Stimulated activated CD8-positive, alpha-beta memory T cell treated with anti-CD3 and anti-CD28 coated beads, Interleukin-15, amount 100 ng/mL, for 48 hours (primary cell): ENCODE data around the gene TULP4.
"Not testable (repeated sequence)": the region's sequence is repeated elsewhere in the genome, so short reads cannot be mapped to it uniquely, and the experiment has no call there.

Experiments used
- DNase-seq, 2 donors: peaks; one replicate each; pipeline ENCODE4 v3.0.0-alpha.2; 2020; ENCODE audit warnings: low read depth in 2 of 2

Gene TULP4

DNA sequence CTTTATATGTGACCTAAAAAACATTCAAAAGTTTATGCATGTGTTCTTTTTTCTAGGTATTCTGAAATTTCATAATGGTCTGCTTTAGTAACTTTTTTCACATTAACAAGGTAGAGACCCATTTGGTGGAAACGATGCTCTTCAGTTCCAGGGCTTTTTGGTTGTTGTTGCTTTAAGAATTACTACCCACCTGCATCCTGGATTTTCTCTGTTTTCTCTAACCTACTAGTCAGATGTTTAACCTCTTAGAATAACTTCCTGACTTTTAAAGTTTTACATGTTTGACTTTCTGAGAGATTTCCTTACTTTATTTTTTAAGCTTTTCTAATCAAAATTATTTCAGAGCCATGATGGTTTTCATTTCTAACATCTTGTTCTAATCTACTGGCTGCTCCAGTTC, 14.9 kb downstream of the TULP4 start:
- DNase-seq: no peak

GRCh38 chr6:158328952-158329351, 16.7 kb downstream of the TULP4 start:
- DNase-seq: no peak

DNA sequence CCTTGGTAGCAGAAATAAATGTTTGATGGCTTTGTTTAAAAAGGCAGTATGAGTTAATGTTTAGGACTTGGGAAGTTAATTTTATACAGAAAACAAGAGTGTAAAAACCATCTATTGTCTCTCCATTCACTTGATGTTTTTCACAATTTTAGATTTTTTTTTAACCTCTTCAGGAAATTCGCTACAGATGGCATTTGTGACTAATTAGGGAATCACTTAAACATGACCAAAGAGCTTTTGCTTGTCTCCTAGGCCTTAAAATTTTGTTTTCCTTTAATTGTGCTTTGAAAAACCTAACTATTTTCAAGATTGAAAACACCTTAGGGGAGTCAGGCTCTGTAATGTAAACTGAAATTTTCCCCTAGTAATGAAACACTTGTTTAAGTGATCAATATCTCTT, 17.3 kb downstream of the TULP4 start:
- DNase-seq: no peak

DNA sequence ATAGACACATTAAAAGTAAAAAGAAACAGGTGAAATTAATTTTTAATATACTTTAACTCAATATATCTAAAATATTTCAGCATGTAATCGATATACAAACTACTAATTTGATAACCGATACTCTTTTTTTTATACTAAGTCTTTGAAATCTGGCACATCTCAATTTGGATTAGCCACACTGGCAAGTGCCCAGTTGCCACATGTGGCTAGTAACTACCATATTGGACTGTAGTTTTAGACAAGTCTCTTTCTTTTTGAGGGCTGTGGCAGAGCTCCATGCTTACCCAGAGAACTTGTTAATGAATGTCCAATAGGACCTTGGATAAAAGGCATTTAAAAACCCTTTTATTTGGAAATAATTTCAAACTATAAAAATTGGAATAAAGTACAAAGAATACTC, 17.8 kb downstream of the TULP4 start:
- no peak for DNase-seq

GRCh38 chr6:158332237-158332636, 20.0 kb downstream of the TULP4 start:
- no peak for DNase-seq

GRCh38 chr6:158333094-158333493, 20.8 kb downstream of the TULP4 start:
- DNase-seq: no peak

DNA sequence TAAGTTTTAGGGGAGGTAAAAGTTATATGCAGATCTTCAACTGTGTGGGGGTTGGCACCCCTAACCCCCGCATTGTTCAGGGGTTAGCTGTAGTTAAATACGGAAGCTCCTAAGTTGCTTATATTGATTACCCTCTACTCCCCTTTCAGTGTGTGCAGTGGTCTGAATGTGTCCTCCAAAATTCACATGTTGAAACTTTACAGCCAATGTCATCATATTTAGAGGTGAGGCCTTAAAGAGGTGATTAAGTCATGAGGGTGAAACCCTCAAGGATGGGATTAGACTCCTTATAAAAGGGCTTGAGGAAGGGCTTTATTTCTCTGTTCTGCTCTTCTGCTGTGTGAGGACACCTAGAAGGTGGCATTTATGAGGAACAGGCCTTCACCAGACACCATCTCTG, 22.3 kb downstream of the TULP4 start:
- no peak for DNase-seq

DNA sequence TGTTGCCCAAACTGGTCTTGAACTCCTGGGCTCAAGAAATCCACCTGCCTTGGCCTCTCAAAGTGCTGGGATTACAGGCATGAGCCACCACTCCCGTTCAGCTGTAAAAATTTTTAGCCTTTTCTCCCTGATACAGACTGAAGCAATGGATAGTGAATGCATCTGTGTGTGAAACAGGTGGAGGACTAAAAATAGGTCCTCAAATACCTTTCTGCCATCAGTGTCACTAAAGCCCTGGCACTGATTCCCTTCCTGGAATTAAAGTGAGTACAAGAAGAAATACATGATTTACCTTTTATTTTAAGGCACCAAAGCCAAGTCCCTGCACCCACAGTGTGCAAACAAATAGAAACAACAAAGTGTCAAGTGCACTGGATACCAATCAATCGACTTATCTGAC, 25.1 kb downstream of the TULP4 start:
- DNase-seq: no peak

GRCh38 chr6:158338311-158339112, 26.2 kb downstream of the TULP4 start:
- no peak for DNase-seq

DNA sequence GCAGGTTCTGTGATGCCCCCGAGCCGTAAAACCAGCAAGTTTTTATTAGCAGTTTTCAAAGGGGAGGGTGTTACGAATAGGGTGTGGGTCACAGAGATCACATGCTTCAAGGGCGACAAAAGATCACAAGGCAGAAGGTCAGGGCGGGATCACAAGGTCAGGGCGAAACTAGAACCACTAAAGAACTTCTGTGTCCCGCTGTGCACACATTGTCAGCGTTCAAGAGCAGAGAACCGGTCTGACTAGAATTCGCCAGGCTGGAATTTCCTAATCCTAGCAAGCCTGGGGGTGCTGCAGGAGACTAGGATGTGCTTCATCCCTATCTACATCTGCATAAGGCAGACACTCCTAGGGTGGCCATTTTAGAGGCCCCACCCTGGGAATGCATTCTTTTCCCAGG, 26.9 kb downstream of the TULP4 start:
- DNase-seq: not testable (repeated sequence)

DNA sequence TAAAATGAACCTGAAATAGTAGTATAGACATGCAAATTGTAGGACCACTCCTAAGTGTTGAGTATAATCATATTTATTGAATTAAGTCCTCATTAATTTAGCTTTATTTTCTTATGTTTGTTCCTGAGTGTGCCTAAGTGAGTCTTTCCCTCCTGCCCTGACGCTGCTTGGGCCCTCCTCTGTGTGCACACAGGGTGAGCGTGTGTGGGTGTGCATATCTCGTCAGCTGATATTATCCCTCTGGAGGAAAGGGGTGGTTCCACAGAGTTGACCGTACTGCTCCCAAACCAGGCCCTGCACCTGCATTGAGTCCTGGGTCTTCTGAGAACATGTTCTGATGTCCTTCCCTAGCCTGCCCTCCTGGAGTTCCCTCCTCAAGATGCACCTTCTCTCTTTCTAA, 28.0 kb downstream of the TULP4 start:
- DNase-seq: no peak

DNA sequence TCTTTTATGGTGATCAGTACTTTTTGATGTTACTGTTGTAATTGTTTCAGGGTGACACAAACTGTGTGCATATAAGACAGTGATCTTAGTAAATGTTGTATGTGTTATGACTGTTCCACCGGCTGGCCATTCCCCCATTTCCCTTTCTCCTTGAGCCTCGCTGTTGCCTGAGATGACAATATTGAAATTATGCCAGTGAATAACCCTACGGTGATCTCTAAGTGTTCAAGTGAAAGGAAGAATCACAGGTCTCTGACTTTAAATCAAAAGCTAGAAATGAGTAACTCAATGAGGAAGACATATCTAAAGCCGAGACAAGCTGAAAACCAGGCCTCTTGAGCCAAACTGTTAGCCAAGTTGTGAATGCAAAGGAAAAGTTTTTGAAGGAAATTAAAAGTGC, 32.3 kb downstream of the TULP4 start:
- peak in 1 of 2 donors; percentile 13 for DNase-seq

GRCh38 chr6:158345444-158345843, 33.2 kb downstream of the TULP4 start:
- DNase-seq: not testable (repeated sequence)

- DNase-seq: no peak
These were observed 35.1 kb downstream of the TULP4 start for GRCh38 chr6:158347335-158347734.

GRCh38 chr6:158348737-158349504, 36.7 kb downstream of the TULP4 start:
- DNase-seq: not testable (repeated sequence)

DNA sequence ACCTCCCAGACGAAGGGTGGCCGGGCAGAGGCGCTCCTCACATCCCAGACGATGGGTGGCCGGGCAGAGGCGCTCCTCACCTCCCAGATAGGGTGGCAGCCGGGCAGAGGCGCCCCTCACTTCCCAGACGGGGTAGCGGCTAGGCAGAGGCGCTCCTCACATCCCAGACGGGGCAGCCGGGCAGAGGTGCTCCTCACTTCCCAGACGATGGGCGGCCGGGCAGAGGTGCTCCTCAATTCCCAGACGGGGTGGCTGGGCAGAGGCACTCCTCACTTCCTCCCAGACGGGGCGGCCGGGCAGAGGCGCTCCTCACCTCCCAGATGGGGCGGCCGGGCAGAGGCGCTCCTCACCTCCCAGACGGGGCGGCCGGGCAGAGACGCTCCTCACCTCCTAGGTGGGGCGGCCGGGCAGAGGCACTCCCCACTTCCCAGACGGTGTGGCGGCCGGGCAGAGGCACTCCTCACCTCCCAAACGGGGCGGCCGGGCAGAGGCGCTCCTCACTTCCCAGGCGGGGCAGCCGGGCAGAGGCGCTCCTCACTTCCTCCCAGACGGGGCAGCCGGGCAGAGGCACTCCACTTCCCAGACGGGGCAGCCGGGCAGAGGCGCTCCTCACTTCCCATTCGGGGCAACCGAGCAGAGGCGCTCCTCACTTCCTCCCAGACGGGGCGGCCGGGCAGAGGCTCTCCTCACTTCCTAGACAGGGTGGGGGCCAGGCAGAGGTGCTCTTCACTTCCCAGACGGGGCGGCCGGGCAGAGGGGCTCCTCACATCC, 37.4 kb downstream of the TULP4 start:
- DNase-seq: not testable (repeated sequence)

- DNase-seq: not testable (repeated sequence)
These were observed 38.5 kb downstream of the TULP4 start for GRCh38 chr6:158350731-158351130.

DNA sequence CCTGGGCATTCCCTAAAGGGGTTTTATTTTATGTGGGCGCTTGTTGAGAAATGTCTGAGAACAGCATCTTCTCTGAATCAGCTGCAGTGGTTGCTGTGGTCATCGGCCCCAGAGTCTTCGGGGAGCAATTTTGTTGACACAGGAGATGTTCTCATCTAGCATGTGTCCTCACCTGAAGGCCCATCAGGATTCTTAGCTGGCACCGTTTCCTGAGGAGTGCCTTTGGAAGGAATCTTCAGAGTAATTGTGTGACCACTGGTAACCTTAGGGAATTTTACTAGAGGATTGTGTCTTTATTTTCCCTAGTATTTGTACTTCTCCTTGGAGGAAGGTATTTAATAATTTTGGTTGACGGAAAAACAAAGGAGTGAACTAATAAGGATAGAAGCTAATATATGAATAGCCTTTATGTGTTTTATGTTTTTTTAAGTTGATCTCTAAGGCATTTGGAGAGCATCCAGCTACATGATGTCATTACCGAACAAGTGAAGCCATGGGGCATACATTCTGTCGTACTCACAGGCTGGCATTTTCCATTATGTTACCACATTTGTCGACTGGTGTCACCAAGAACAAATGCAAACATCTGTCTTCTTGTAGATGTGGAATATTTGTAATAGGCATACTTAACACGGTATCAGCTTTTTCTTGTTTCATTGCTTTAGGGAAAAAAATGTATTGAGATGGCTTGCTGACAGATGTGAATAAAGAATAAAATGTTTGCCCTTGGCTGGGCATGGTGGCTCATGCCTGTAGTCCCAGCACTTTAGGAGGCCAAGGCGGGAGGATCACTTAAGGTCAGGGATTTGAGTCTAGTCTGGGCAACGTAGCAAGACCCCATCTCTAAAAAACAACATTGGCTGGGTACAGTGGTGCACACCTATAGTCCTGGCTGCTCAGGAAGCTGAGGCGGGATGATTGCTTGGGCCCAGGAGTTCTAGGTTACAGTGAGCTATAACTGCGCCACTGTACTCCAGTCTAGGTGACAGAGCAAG, 41.9 kb downstream of the TULP4 start:
- no peak for DNase-seq

GRCh38 chr6:158356586-158357546, 44.6 kb downstream of the TULP4 start:
- no peak for DNase-seq
